Activated B cell treated with CpG ODN at 0.5 μM for 24 hours (primary cell): ENCODE results near the gene SAMD13. TPM values are rescaled to one million over a fixed set of nuclear protein-coding genes. Genes with fewer than 3 reads are reported as not detected.

ENCODE experiments used
- ATAC-seq: fragments of 200-7000 bp; cut with Tn5 transposase; one replicate; pipeline ENCODE4 v1.10.0; 2021; ENCODE audit warnings: low read depth, mild to moderate bottlenecking, moderate library complexity
- CTCF ChIA-PET: fragments of 350-600 bp; sonication (Branson Sonifier 250); formaldehyde crosslinking; loops from one replicate; lab custom pipeline; 2021; ENCODE audit warnings: antibody characterized with exemption; lab: Charles Lee
- POLR2A ChIA-PET: fragments of 350-600 bp; sonication (Branson Sonifier 250); formaldehyde crosslinking; loops from one replicate; lab custom pipeline; 2021; ENCODE audit warnings: antibody characterized with exemption; lab: Charles Lee
- DNase-seq: peaks from one replicate; pipeline ENCODE4 v3.0.0; 2022
- H3K27ac Mint-ChIP-seq: one replicate; pipeline ENCODE4 v1.8.0; 2020; ENCODE audit warnings: mixed read lengths
- H3K27me3 Mint-ChIP-seq: one replicate; pipeline ENCODE4 v1.8.0; 2021; ENCODE audit warnings: mixed read lengths
- H3K36me3 Mint-ChIP-seq: one replicate; pipeline ENCODE4 v1.8.0; 2021; ENCODE audit warnings: low read depth, mixed read lengths
- H3K4me1 Mint-ChIP-seq: one replicate; pipeline ENCODE4 v1.8.0; 2021; ENCODE audit warnings: mixed read lengths
- H3K4me3 Mint-ChIP-seq: one replicate; pipeline ENCODE4 v1.8.0; 2020; ENCODE audit warnings: mild to moderate bottlenecking, mixed read lengths
- H3K9me3 Mint-ChIP-seq: one replicate; pipeline ENCODE4 v1.8.0; 2020; ENCODE audit warnings: mixed read lengths
- intact Hi-C: fragments of 100-400 bp; cut with micrococcal nuclease; formaldehyde crosslinking; loops from one replicate; pipeline ENCODE4 v1.15.1; 2024
- total RNA-seq: library from RNA; stranded (reverse); gene quantifications from 2 replicates; pipeline ENCODE4 v1.2.3, GENCODE V29; 2022
- TF ChIP-seq, protein P1 (sequence below): fragments of 200-600 bp; IDR thresholded peaks from one replicate; pipeline ENCODE4 v1.8.0; 2022; ENCODE audit warnings: antibody characterized with exemption, mild to moderate bottlenecking

SAMD13 gene
- 0.18 TPM in 1 of 2 replicates, not detected in the other for total RNA-seq

GRCh38 chr1:84301004-84301784 is at the start of gene SAMD13:
SAMD13 (plus strand) TSS chr1:84301708; CDS start chr1:84303235, 1,527 bp downstream.
- POLR2A ChIA-PET = no interaction called here
- CTCF ChIA-PET = interaction anchor here (0.8 to 1.3 kb wide), 3 partner anchors 9 to 157 kb away, joined by 3 to 4 read pairs (median 3); partner anchors contain the start of gene PRKACB
- H3K36me3 Mint-ChIP-seq = peaks cover 2% of the 10 kb centered on the region
- H3K27ac Mint-ChIP-seq = peak within 1 kb of the TSS; percentile 32
- H3K9me3 Mint-ChIP-seq = no peaks in the 10 kb centered on the region
- H3K4me3 Mint-ChIP-seq = peak within 1 kb of the TSS; percentile 71
- intact Hi-C loops = loop anchor here (5.0 kb wide), 4 partner anchors 86 to 646 kb away; partner anchors contain the start of gene CTBS
- ATAC-seq (no peak), DNase-seq (no peak)
- peaks cover 36% of the 10 kb centered on the region for H3K4me1 Mint-ChIP-seq
- peaks cover 6% of the 10 kb centered on the region for H3K27me3 Mint-ChIP-seq
- TF ChIP-seq, protein P1, sequence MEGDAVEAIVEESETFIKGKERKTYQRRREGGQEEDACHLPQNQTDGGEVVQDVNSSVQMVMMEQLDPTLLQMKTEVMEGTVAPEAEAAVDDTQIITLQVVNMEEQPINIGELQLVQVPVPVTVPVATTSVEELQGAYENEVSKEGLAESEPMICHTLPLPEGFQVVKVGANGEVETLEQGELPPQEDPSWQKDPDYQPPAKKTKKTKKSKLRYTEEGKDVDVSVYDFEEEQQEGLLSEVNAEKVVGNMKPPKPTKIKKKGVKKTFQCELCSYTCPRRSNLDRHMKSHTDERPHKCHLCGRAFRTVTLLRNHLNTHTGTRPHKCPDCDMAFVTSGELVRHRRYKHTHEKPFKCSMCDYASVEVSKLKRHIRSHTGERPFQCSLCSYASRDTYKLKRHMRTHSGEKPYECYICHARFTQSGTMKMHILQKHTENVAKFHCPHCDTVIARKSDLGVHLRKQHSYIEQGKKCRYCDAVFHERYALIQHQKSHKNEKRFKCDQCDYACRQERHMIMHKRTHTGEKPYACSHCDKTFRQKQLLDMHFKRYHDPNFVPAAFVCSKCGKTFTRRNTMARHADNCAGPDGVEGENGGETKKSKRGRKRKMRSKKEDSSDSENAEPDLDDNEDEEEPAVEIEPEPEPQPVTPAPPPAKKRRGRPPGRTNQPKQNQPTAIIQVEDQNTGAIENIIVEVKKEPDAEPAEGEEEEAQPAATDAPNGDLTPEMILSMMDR = no peak

DNA sequence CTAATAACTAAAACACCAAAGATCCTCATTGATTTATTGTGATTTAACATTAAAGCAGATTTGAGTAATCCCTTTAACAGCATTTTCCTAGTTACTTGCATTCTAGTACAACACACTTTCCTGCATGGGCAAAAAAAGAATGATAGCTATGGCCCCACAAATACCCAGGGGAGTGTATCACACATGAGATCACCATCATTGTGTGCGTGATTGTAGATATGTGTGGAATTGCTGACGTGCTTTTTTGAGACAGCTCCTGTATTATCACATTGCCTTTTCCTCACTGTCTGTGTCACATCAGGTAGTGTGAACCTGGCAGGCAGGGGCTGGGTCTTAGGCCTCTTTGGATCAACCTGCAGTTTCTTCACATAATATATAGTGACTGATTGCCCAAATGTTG is 48.5 kb upstream of the SAMD13 start:
- intact Hi-C loops = no loop called here
- CTCF ChIA-PET = interaction anchor here (1.7 kb wide), 1 partner anchor 19 kb away, joined by 3 read pairs; no protein-coding TSS in a partner anchor
- POLR2A ChIA-PET = no interaction called here
- ATAC-seq = no peak
- peaks cover 14% of the 10 kb centered on the region for H3K9me3 Mint-ChIP-seq
- no peak for DNase-seq
- no peaks in the 10 kb centered on the region for H3K4me1 Mint-ChIP-seq
- no peak overlapping the region for H3K4me3 Mint-ChIP-seq
- no peak overlapping the region for H3K27ac Mint-ChIP-seq
- H3K36me3 Mint-ChIP-seq = peaks cover 1% of the 10 kb centered on the region
- no peaks in the 10 kb centered on the region for H3K27me3 Mint-ChIP-seq
- TF ChIP-seq, protein P1 = no peak

- CTCF ChIA-PET = interaction anchor here (1.7 kb wide), 1 partner anchor 18 kb away, joined by 3 read pairs; no protein-coding TSS in a partner anchor
- TF ChIP-seq, protein P1 = no peak
- Mint-ChIP-seq H3K36me3 (peaks cover 1% of the 10 kb centered on the region), H3K27ac (no peak overlapping the region), H3K27me3 (no peaks in the 10 kb centered on the region), H3K9me3 (peaks cover 14% of the 10 kb centered on the region), H3K4me1 (no peaks in the 10 kb centered on the region), H3K4me3 (no peak overlapping the region)
- POLR2A ChIA-PET = no interaction called here
- no peak for ATAC-seq
- no peak for DNase-seq
- intact Hi-C loops = no loop called here
Measured at GRCh38 chr1:84253891-84254290, 47.6 kb upstream of the SAMD13 start.

DNA sequence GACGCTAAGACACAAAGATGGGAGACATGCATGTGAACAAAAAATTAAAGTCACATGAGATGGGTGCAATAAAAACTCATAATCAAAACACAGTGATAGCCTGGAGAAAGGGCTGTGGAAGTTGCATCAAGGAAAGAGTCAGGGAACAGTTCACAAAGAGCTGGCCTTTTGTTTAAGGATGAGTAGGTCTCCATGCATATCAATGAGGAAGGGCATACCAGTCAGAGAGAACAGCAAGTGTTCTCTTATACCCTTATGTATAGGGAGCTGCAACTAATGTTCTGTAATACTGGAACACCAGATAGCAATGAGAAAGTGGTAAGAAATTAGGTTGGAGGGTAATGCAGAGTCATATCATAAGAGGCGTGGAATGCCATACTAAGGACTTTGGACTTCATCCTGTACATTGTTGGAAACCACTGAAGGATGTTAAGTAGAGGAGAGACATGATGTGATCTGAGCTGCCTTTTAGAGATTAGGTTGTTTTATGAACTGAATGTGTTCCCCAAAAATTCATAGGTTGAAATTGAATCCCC is 46.7 kb upstream of the SAMD13 start:
- POLR2A ChIA-PET = no interaction called here
- CTCF ChIA-PET = no interaction called here
- peaks cover 14% of the 10 kb centered on the region for H3K9me3 Mint-ChIP-seq
- no peak overlapping the region for H3K4me3 Mint-ChIP-seq
- H3K27ac Mint-ChIP-seq = no peak overlapping the region
- intact Hi-C loops = no loop called here
- no peaks in the 10 kb centered on the region for H3K27me3 Mint-ChIP-seq
- TF ChIP-seq, protein P1 = no peak
- H3K4me1 Mint-ChIP-seq = no peaks in the 10 kb centered on the region
- peaks cover 1% of the 10 kb centered on the region for H3K36me3 Mint-ChIP-seq
- DNase-seq = no peak
- no peak for ATAC-seq

GRCh38 chr1:84255582-84255981 is 45.9 kb upstream of the SAMD13 start:
- Mint-ChIP-seq H3K9me3 (peaks cover 8% of the 10 kb centered on the region), H3K4me1 (no peaks in the 10 kb centered on the region), H3K27ac (no peak overlapping the region), H3K36me3 (peaks cover 1% of the 10 kb centered on the region), H3K4me3 (no peak overlapping the region), H3K27me3 (no peaks in the 10 kb centered on the region)
- DNase-seq (no peak), ATAC-seq (no peak)
- ChIA-PET POLR2A (no interaction called here), CTCF (no interaction called here)
- intact Hi-C loops = no loop called here
- TF ChIP-seq, protein P1 = no peak
